Breast epithelium (tissue), 4 donors: Measurements from ENCODE around the gene RTL10. TPM values are rescaled to one million over a fixed set of nuclear protein-coding genes. Genes with fewer than 3 reads are reported as not detected.

Source experiments
- DNase-seq, 2 donors: peaks; one replicate each; pipeline ENCODE4 v3.0.0-alpha.2; 2019; ENCODE audit warnings: low spot score in 2 of 2
- H3K27ac ChIP-seq, 2 donors: fragments of 200-600 bp; sonication (generic) in 1 of 2; one replicate each; pipeline ENCODE4 v1.5.1; 2016 to 2019; ENCODE audit warnings: mild to moderate bottlenecking in 1 of 2
- H3K27me3 ChIP-seq, 2 donors: fragments of 200-600 bp; sonication (generic) in 1 of 2; one replicate each; pipeline versions ENCODE4 v1.5.1 to v1.6.0; 2017 to 2019; ENCODE audit warnings: control low read depth in 1 of 2, mild to moderate bottlenecking in 1 of 2
- H3K36me3 ChIP-seq: fragments of 200-600 bp; one replicate; pipeline ENCODE4 v1.5.1; 2019
- H3K4me1 ChIP-seq, 2 donors: fragments of 200-600 bp; sonication (generic); one replicate each; pipeline ENCODE4 v1.5.1; 2016 to 2019; ENCODE audit warnings: control low read depth in 1 of 2
- H3K4me3 ChIP-seq, 3 donors: fragments of 200-600 bp; sonication (generic); 1 replicate in 2 of 3; 2 replicates in 1 of 3; pipeline ENCODE4 v1.5.1; 2016 to 2019; ENCODE audit warnings: mild to moderate bottlenecking in 3 of 3, moderate library complexity in 2 of 3
- H3K9me3 ChIP-seq, 2 donors: fragments of 200-600 bp; sonication (generic) in 1 of 2; one replicate each; pipeline ENCODE4 v1.5.1; 2016 to 2019; ENCODE audit warnings: control low read depth in 1 of 2
- POLR2A ChIP-seq: fragments of 450-650 bp; IDR thresholded peaks from one replicate; pipeline ENCODE4 v1.6.1; 2016; ENCODE audit warnings: antibody characterized with exemption, mild to moderate bottlenecking, moderate library complexity
- POLR2AphosphoS5 ChIP-seq, 3 donors: sonication (generic); formaldehyde crosslinking; IDR thresholded peaks; one replicate each; pipeline ENCODE4 v1.6.1; 2017; ENCODE audit warnings: antibody characterized with exemption in 3 of 3
- intact Hi-C: fragments of 100-400 bp; cut with DNase I; formaldehyde crosslinking; loops from one replicate; pipeline ENCODE4 v1.15.1; 2023; ENCODE audit warnings: low total_unique reads
- total RNA-seq, 3 donors: library from RNA; depleted of rRNA; stranded (reverse); fragments of >200 nt; gene quantifications; one replicate each; pipeline ENCODE4 v1.1.0, GENCODE V29; 2016
- TF ChIP-seq, protein P1 (sequence below), 3 donors: fragments of 450-650 bp; IDR thresholded peaks; one replicate each; pipeline ENCODE4 v1.5.1; 2016 to 2017; ENCODE audit warnings: antibody characterized with exemption in 3 of 3, mild to moderate bottlenecking in 3 of 3, moderate library complexity in 3 of 3

RTL10 gene
- total RNA-seq, 3 donors from 2014 or later, result 6.7 to 21.5 (median 14.1) TPM

GRCh38 chr22:19805821-19806212 lies 48.9 kb downstream of the RTL10 start:
- Histone ChIP-seq H3K9me3 (no peaks in the 10 kb centered on the region), H3K36me3 (no peaks in the 10 kb centered on the region), H3K27me3 (no peaks in the 10 kb centered on the region), H3K27ac (no peak overlapping the region), H3K4me1 (peaks cover 5 to 7% of the 10 kb centered on the region in 2 donors), H3K4me3 (no peak overlapping the region)
- TF ChIP-seq, protein P1, sequence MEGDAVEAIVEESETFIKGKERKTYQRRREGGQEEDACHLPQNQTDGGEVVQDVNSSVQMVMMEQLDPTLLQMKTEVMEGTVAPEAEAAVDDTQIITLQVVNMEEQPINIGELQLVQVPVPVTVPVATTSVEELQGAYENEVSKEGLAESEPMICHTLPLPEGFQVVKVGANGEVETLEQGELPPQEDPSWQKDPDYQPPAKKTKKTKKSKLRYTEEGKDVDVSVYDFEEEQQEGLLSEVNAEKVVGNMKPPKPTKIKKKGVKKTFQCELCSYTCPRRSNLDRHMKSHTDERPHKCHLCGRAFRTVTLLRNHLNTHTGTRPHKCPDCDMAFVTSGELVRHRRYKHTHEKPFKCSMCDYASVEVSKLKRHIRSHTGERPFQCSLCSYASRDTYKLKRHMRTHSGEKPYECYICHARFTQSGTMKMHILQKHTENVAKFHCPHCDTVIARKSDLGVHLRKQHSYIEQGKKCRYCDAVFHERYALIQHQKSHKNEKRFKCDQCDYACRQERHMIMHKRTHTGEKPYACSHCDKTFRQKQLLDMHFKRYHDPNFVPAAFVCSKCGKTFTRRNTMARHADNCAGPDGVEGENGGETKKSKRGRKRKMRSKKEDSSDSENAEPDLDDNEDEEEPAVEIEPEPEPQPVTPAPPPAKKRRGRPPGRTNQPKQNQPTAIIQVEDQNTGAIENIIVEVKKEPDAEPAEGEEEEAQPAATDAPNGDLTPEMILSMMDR (IDR thresholded peaks at IDR 0.05), result no peak
- TF ChIP-seq POLR2AphosphoS5 (IDR thresholded peaks at IDR 0.05) (no peak), POLR2A (no peak)
- intact Hi-C loops, result no loop called here
- DNase-seq, result peak in 1 of 2 donors; percentile 45

Other genes with a start within 250 kb of the RTL10 start
- 10 to 100 TPM in 2 of 3 donors, 1 to 10 TPM in 1; 5.4 to 33.8 (median 18.4) TPM for gene SEPTIN5, start 140.4 kb downstream of the RTL10 start, total RNA-seq
- 1 to 10 TPM; 1.3 to 6.2 (median 2.9) TPM for gene GP1BB, start 131.3 kb downstream of the RTL10 start, total RNA-seq
- gene TBX1, start 94.1 kb downstream of the RTL10 start, total RNA-seq, result 1 to 10 TPM in 2 of 3 donors, under 1 TPM in 1; 0.96 to 9.2 (median 2.9) TPM
- gene GNB1L, start within 50 bp of the RTL10 start, total RNA-seq, result 1 to 10 TPM; 5.6 to 8.2 (median 6.3) TPM
- gene COMT, start 86.9 kb upstream of the RTL10 start, total RNA-seq, result 100 to 1,000 TPM; 136 to 198 (median 196) TPM
- 10 to 100 TPM; 13.8 to 22.8 (median 20.6) TPM for gene TXNRD2, start 86.9 kb upstream of the RTL10 start, total RNA-seq
- 10 to 100 TPM; 13.0 to 51.2 (median 44.2) TPM for gene ARVCF, start 161.9 kb upstream of the RTL10 start, total RNA-seq
- 10 to 100 TPM; 25.9 to 55.4 (median 33.4) TPM for gene TANGO2, start 166.2 kb upstream of the RTL10 start, total RNA-seq
- 10 to 100 TPM; 18.4 to 34.7 (median 29.0) TPM for gene DGCR8, start 225.4 kb upstream of the RTL10 start, total RNA-seq